Panc1 (cell line): ENCODE data around the gene DDX11. TPM values are rescaled to one million over a fixed set of nuclear protein-coding genes. Genes with fewer than 3 reads are reported as not detected.
"Not testable (repeated sequence)": the region's sequence is repeated elsewhere in the genome, so short reads cannot be mapped to it uniquely, and the experiment has no call there.

Source experiments
- ATAC-seq: fragments of 200-7000 bp; cut with Tn5 transposase; 2 replicates; pipeline ENCODE4 v1.9.1; 2020; ENCODE audit warnings: mild to moderate bottlenecking, moderate library complexity
- BruUV-seq: library from RNA; stranded (reverse); fragments of 400-500 nt; replicated peaks from 2 replicates; lab custom pipeline; 2021; lab: Mats Ljungman, UMichigan
- CTCF ChIA-PET: fragments of 300-600 bp; sonication (Branson Sonifier 250); formaldehyde crosslinking; loops from one replicate; lab custom pipeline; 2022; ENCODE audit warnings: antibody characterized with exemption; lab: Charles Lee
- POLR2A ChIA-PET: fragments of 300-600 bp; sonication (Branson Sonifier 250); formaldehyde crosslinking; loops from one replicate; lab custom pipeline; 2022; ENCODE audit warnings: antibody characterized with exemption; lab: Charles Lee
- DNase-seq: peaks from one replicate; pipeline ENCODE4 v3.0.0-alpha.2; 2010; ENCODE audit warnings: low read depth, low spot score
- H3K27ac ChIP-seq: 2 replicates; pipeline ENCODE4 v1.5.1; 2011; ENCODE audit warnings: mild to moderate bottlenecking, low read length, inconsistent platforms
- H3K27me3 ChIP-seq: fragments of 200-500 bp; sonication (Bioruptor generic); 2 replicates; pipeline ENCODE4 v1.6.0; 2014; ENCODE audit warnings: low read length, inconsistent platforms; ENCODE audit not compliant: control insufficient read depth, insufficient read depth
- H3K36me3 ChIP-seq: fragments of 200-500 bp; sonication (Bioruptor generic); 2 replicates; pipeline ENCODE4 v1.5.1; 2014; ENCODE audit warnings: inconsistent platforms, mild to moderate bottlenecking, low read length, moderate library complexity; ENCODE audit not compliant: control insufficient read depth, insufficient read depth
- H3K4me1 ChIP-seq: 2 replicates; pipeline ENCODE4 v1.5.1; 2011; ENCODE audit warnings: inconsistent platforms, mild to moderate bottlenecking, low read length, moderate library complexity; ENCODE audit not compliant: control insufficient read depth, insufficient read depth
- H3K4me3 ChIP-seq, 2 experiments: 2 replicates each; pipeline ENCODE4 v1.5.1; 2011 to 2012; ENCODE audit warnings: low read depth in 2 of 2, low read length in 2 of 2, mild to moderate bottlenecking in 2 of 2, inconsistent platforms in 1 of 2, moderate library complexity in 1 of 2
- H3K9me3 ChIP-seq: fragments of 200-500 bp; sonication (Bioruptor generic); 2 replicates; pipeline ENCODE4 v1.5.1; 2014; ENCODE audit warnings: low read depth, mild to moderate bottlenecking, inconsistent platforms, low read length, moderate library complexity; ENCODE audit not compliant: control insufficient read depth, insufficient read depth
- POLR2AphosphoS5 ChIP-seq: IDR thresholded peaks from 2 replicates; pipeline ENCODE4 v1.6.1; 2012; ENCODE audit warnings: mild to moderate bottlenecking, low read depth, low read length, moderate library complexity
- SIN3A ChIP-seq: IDR thresholded peaks from 2 replicates; pipeline ENCODE4 v1.6.1; 2012; ENCODE audit warnings: low read depth, mild to moderate bottlenecking, low read length, moderate library complexity, borderline replicate concordance; ENCODE audit not compliant: insufficient read depth
- TCF7L2 ChIP-seq: IDR thresholded peaks from 2 replicates; pipeline ENCODE4 v1.6.1; 2011; ENCODE audit warnings: mild to moderate bottlenecking, low read depth, low read length, inconsistent platforms
- in situ Hi-C: cut with HindIII; loops from 2 replicates; pipeline ENCODE4 v1.10.0; 2016; ENCODE audit warnings: low sequenced_read_pairs, low pct_unique_long_range_greater_than_20kb
- intact Hi-C: fragments of 100-400 bp; cut with micrococcal nuclease; formaldehyde crosslinking; loops from one replicate; pipeline ENCODE4 v1.10.0; 2022; ENCODE audit not compliant: unreplicated experiment
- total RNA-seq: library from RNA; stranded (reverse); gene quantifications from one replicate; pipeline ENCODE4 v1.2.1, GENCODE V29; 2021; ENCODE audit not compliant: unreplicated experiment
- TF ChIP-seq, protein P1 (sequence below): fragments of 450-650 bp; IDR thresholded peaks from 2 replicates; pipeline ENCODE4 v1.5.1; 2017; ENCODE audit warnings: mild to moderate bottlenecking
- TF ChIP-seq, protein P2 (sequence below), 2 experiments: IDR thresholded peaks; 2 replicates each; pipeline ENCODE4 v1.6.1; 2011 to 2012; ENCODE audit warnings: low read depth in 2 of 2, control low read depth in 1 of 2, low read length in 1 of 2, mild to moderate bottlenecking in 1 of 2, moderate library complexity in 1 of 2; ENCODE audit not compliant: insufficient read depth in 1 of 2

The DDX11 gene
- total RNA-seq, 1 experiment from 2014 or later: 96.2 TPM

DNA sequence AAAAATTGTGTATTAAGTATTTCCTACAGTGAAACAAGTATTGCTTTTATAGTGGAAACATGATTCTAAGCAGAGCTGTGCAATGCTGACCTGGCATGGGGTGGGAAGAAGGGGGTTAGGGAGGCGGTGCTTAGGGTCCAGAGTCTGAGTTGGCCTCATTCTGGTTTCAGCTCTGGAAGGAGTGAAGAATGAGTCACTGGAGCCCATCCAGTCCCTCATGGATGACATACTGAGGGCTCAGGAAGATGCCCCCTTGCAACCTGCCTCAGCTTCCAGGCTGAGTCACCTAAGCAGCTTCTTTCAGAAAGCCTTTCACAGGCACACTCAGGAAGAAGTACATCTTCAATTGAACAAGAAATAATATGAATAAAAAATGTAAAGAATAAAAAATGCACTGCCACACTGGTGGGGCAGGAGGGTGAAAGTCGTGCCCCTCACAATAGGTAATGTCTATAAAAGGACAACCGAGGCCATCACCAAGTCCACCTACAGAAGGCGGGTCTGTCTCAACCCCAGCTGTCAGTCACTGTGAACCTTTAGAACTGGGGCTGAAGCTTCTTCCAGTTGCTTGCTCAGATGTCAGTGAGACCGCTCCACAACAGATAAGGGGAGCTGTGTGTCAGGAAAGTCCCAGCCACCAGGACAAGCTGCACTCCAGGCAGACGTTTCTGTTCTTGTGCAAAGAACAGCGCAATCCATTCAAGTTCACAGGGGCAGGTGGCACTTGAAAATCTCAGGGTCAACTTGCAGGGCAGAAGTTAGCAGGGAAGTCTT, 20.8 kb upstream of the DDX11 start:
- ATAC-seq, in situ Hi-C loops: not testable (repeated sequence)
- CTCF ChIA-PET: interaction anchor here (1.0 kb wide), 1 partner anchor 67 kb away, joined by 3 read pairs; no protein-coding TSS in a partner anchor

DNA sequence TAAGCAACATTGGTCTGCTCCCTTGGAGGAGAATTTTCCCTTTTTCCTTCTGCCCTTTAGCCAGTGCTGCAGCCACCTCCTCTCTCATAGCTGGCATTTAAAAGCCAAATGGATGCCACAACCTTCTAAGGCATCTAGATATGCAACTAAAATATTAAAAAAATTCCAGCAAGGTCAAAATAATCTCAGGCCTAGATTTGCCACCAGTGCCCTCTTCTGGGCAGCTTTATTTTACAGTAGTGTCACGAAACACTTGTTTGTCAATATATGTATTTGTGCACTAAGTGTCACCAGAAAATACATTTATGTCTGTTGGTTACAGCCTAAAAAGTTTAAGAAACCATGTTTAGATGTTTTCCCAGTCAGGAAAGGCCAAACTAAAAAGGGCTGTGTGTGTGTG, 19.7 kb upstream of the DDX11 start:
- in situ Hi-C loops, POLR2A ChIA-PET, DNase-seq, H3K27me3 ChIP-seq, H3K4me3 ChIP-seq, BruUV-seq, H3K36me3 ChIP-seq, H3K9me3 ChIP-seq, H3K27ac ChIP-seq, H3K4me1 ChIP-seq, intact Hi-C loops: not testable (repeated sequence)
- peak; percentile 53; the same call in 1 of the 2 replicates for ATAC-seq
- CTCF ChIA-PET: interaction anchor here (1.0 to 1.2 kb wide), 2 partner anchors 32 to 68 kb away, joined by 3 read pairs; no protein-coding TSS in a partner anchor
- TF ChIP-seq, protein P1, sequence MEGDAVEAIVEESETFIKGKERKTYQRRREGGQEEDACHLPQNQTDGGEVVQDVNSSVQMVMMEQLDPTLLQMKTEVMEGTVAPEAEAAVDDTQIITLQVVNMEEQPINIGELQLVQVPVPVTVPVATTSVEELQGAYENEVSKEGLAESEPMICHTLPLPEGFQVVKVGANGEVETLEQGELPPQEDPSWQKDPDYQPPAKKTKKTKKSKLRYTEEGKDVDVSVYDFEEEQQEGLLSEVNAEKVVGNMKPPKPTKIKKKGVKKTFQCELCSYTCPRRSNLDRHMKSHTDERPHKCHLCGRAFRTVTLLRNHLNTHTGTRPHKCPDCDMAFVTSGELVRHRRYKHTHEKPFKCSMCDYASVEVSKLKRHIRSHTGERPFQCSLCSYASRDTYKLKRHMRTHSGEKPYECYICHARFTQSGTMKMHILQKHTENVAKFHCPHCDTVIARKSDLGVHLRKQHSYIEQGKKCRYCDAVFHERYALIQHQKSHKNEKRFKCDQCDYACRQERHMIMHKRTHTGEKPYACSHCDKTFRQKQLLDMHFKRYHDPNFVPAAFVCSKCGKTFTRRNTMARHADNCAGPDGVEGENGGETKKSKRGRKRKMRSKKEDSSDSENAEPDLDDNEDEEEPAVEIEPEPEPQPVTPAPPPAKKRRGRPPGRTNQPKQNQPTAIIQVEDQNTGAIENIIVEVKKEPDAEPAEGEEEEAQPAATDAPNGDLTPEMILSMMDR: peak; percentile 61

More for the DNA sequence above, 20.8 kb upstream of the DDX11 start:
- POLR2A ChIA-PET, H3K9me3 ChIP-seq, DNase-seq, H3K4me3 ChIP-seq, H3K4me1 ChIP-seq, intact Hi-C loops, H3K27me3 ChIP-seq, H3K36me3 ChIP-seq, BruUV-seq, H3K27ac ChIP-seq: not testable (repeated sequence)

DNA sequence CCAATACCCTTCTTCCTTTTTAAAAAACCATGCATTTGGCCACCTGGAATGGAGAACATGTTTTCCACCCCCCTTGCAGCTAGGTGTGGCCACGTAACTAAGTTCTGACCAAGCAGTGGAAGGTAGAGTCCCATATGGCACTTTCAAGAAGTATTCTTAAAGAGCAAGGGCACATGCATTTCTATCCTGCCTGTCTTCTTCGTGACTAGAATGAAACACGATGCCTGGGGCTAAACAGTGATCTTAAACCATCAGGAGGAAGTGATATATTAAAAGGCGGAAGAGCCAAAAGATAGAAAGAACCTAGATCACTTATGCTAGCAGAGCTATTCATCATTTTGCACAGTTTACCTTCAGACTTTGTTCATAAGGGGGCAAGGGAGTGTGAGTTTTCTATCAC, 16.0 kb upstream of the DDX11 start:
- Histone ChIP-seq H3K36me3 (no peaks in the 10 kb centered on the region), H3K27me3 (no peaks in the 10 kb centered on the region), H3K4me1 (no peaks in the 10 kb centered on the region), H3K4me3 (no peak overlapping the region), H3K9me3 (no peaks in the 10 kb centered on the region), H3K27ac (no peak overlapping the region)
- no TSS peak for BruUV-seq
- CTCF ChIA-PET: no interaction called here
- intact Hi-C loops (no loop called here), in situ Hi-C loops (no loop called here)
- TF ChIP-seq TCF7L2 (no peak), SIN3A (no peak), POLR2AphosphoS5 (no peak)
- TF ChIP-seq, protein P2, sequence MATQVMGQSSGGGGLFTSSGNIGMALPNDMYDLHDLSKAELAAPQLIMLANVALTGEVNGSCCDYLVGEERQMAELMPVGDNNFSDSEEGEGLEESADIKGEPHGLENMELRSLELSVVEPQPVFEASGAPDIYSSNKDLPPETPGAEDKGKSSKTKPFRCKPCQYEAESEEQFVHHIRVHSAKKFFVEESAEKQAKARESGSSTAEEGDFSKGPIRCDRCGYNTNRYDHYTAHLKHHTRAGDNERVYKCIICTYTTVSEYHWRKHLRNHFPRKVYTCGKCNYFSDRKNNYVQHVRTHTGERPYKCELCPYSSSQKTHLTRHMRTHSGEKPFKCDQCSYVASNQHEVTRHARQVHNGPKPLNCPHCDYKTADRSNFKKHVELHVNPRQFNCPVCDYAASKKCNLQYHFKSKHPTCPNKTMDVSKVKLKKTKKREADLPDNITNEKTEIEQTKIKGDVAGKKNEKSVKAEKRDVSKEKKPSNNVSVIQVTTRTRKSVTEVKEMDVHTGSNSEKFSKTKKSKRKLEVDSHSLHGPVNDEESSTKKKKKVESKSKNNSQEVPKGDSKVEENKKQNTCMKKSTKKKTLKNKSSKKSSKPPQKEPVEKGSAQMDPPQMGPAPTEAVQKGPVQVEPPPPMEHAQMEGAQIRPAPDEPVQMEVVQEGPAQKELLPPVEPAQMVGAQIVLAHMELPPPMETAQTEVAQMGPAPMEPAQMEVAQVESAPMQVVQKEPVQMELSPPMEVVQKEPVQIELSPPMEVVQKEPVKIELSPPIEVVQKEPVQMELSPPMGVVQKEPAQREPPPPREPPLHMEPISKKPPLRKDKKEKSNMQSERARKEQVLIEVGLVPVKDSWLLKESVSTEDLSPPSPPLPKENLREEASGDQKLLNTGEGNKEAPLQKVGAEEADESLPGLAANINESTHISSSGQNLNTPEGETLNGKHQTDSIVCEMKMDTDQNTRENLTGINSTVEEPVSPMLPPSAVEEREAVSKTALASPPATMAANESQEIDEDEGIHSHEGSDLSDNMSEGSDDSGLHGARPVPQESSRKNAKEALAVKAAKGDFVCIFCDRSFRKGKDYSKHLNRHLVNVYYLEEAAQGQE (IDR thresholded peaks at IDR 0.05; ENCODE audit: insufficient read depth in 1 of 2, low read depth in 2 of 2, low read length in 1 of 2): no peak
- TF ChIP-seq, protein P1: no peak
- DNase-seq: no peak
- ATAC-seq: no peak
- POLR2A ChIA-PET: no interaction called here

DNA sequence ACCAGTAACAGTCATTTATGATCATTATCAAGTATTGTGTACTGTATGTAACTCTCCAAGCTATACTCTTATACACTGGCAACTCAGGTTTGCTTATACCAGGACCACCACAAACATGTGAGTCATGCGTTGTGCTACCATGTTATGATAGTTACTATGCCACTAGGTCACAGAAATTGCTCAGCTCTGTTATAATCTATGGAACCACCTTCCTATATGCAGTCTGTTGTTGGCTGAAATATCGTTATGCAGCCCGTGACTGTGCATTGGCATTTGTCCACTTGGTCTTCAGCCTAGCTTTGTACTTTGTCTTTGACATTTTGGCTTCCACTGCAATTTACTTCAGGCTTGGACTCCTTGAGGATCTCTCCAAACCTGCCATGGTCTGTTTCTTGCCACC, 7.5 kb upstream of the DDX11 start:
- DNase-seq, H3K4me3 ChIP-seq, CTCF ChIA-PET, H3K4me1 ChIP-seq, in situ Hi-C loops, H3K9me3 ChIP-seq, H3K36me3 ChIP-seq, POLR2A ChIA-PET, BruUV-seq, H3K27me3 ChIP-seq, H3K27ac ChIP-seq, intact Hi-C loops: not testable (repeated sequence)
- peak; percentile 63 for ATAC-seq
